Measurements from ENCODE around the gene ALAS2.
"Not testable (repeated sequence)": the region's sequence is repeated elsewhere in the genome, so short reads cannot be mapped to it uniquely, and the experiment has no call there.

The ALAS2 gene

GRCh38 chrX:55030271-55031205 is at the start of gene ALAS2:
ALAS2 (minus strand) TSS chrX:55030977; CDS start chrX:55026000, 4,977 bp downstream.
- no peak for DNase-seq
- Mint-ChIP-seq H3K4me3 (no peak within 1 kb of the TSS), H3K9me3 (no peaks in the 10 kb centered on the region), H3K27ac (no peak within 1 kb of the TSS), H3K4me1 (ENCODE audit: low read depth) (no peaks in the 10 kb centered on the region), H3K36me3 (ENCODE audit: low read depth) (no peaks in the 10 kb centered on the region), H3K27me3 (peaks cover 29% of the 10 kb centered on the region)

- no peaks in the 10 kb centered on the region for H3K4me1 Mint-ChIP-seq (ENCODE audit: low read depth)
- no peaks in the 10 kb centered on the region for H3K9me3 Mint-ChIP-seq
- DNase-seq: no peak
- no peak within 1 kb of the TSS for H3K4me3 Mint-ChIP-seq
- H3K27ac Mint-ChIP-seq: no peak within 1 kb of the TSS
- H3K27me3 Mint-ChIP-seq: peaks cover 53% of the 10 kb centered on the region
- no peaks in the 10 kb centered on the region for H3K36me3 Mint-ChIP-seq (ENCODE audit: low read depth)
Measured at GRCh38 chrX:55074851-55075467, 44.2 kb upstream of the ALAS2 start, which contains the start of gene PAGE2B. PAGE2B (plus strand) TSS chrX:55075030; CDS start chrX:55076042, 1,012 bp downstream.

GRCh38 chrX:55072286-55072685 is 41.5 kb upstream of the ALAS2 start:
- no peaks in the 10 kb centered on the region for H3K4me1 Mint-ChIP-seq (ENCODE audit: low read depth)
- no peaks in the 10 kb centered on the region for H3K9me3 Mint-ChIP-seq
- no peak overlapping the region for H3K4me3 Mint-ChIP-seq
- H3K27ac Mint-ChIP-seq: no peak overlapping the region
- H3K27me3 Mint-ChIP-seq: peaks cover 77% of the 10 kb centered on the region
- DNase-seq: no peak
- H3K36me3 Mint-ChIP-seq (ENCODE audit: low read depth): no peaks in the 10 kb centered on the region

- not testable (repeated sequence) for H3K27ac Mint-ChIP-seq; H3K36me3 Mint-ChIP-seq (ENCODE audit: low read depth); H3K4me1 Mint-ChIP-seq (ENCODE audit: low read depth); DNase-seq; H3K9me3 Mint-ChIP-seq; H3K4me3 Mint-ChIP-seq
- H3K27me3 Mint-ChIP-seq: peaks cover 63% of the 10 kb centered on the region
Measured at GRCh38 chrX:55067180-55067579, 36.4 kb upstream of the ALAS2 start.

- Mint-ChIP-seq H3K4me3 (peak overlapping the region; percentile 61), H3K27ac (peak overlapping the region; percentile 71), H3K36me3 (ENCODE audit: low read depth) (no peaks in the 10 kb centered on the region), H3K9me3 (no peaks in the 10 kb centered on the region), H3K27me3 (peaks cover 18% of the 10 kb centered on the region), H3K4me1 (ENCODE audit: low read depth) (peaks cover 18% of the 10 kb centered on the region)
- no peak for DNase-seq
Measured at GRCh38 chrX:55057675-55058249, 27.0 kb upstream of the ALAS2 start.

GRCh38 chrX:55056820-55057674 is 26.3 kb upstream of the ALAS2 start:
- H3K36me3 Mint-ChIP-seq (ENCODE audit: low read depth): no peaks in the 10 kb centered on the region
- peak overlapping the region; percentile 71 for H3K27ac Mint-ChIP-seq
- peaks cover 18% of the 10 kb centered on the region for H3K4me1 Mint-ChIP-seq (ENCODE audit: low read depth)
- no peak for DNase-seq
- peak overlapping the region; percentile 61 for H3K4me3 Mint-ChIP-seq
- H3K9me3 Mint-ChIP-seq: no peaks in the 10 kb centered on the region
- peaks cover 14% of the 10 kb centered on the region for H3K27me3 Mint-ChIP-seq

- H3K27ac Mint-ChIP-seq; DNase-seq; H3K4me1 Mint-ChIP-seq (ENCODE audit: low read depth); H3K4me3 Mint-ChIP-seq; H3K36me3 Mint-ChIP-seq (ENCODE audit: low read depth); H3K9me3 Mint-ChIP-seq: not testable (repeated sequence)
- peaks cover 17% of the 10 kb centered on the region for H3K27me3 Mint-ChIP-seq
Measured at GRCh38 chrX:55050599-55050998, 19.8 kb upstream of the ALAS2 start.

- Mint-ChIP-seq H3K36me3 (ENCODE audit: low read depth) (no peaks in the 10 kb centered on the region), H3K27ac (no peak overlapping the region), H3K4me1 (ENCODE audit: low read depth) (no peaks in the 10 kb centered on the region), H3K27me3 (peaks cover 3% of the 10 kb centered on the region), H3K9me3 (no peaks in the 10 kb centered on the region), H3K4me3 (no peak overlapping the region)
- DNase-seq: no peak
Measured at GRCh38 chrX:55041514-55041913, 10.7 kb upstream of the ALAS2 start.

GRCh38 chrX:55039471-55039870 is 8.7 kb upstream of the ALAS2 start:
- peaks cover 8% of the 10 kb centered on the region for H3K27me3 Mint-ChIP-seq
- no peaks in the 10 kb centered on the region for H3K9me3 Mint-ChIP-seq
- no peak overlapping the region for H3K4me3 Mint-ChIP-seq
- H3K4me1 Mint-ChIP-seq (ENCODE audit: low read depth): no peaks in the 10 kb centered on the region
- DNase-seq: no peak
- H3K36me3 Mint-ChIP-seq (ENCODE audit: low read depth): no peaks in the 10 kb centered on the region
- no peak overlapping the region for H3K27ac Mint-ChIP-seq

- Mint-ChIP-seq H3K27me3 (peaks cover 29% of the 10 kb centered on the region), H3K4me1 (ENCODE audit: low read depth) (no peaks in the 10 kb centered on the region), H3K36me3 (ENCODE audit: low read depth) (no peaks in the 10 kb centered on the region), H3K4me3 (no peak overlapping the region), H3K27ac (no peak overlapping the region), H3K9me3 (no peaks in the 10 kb centered on the region)
- DNase-seq: no peak
Measured at GRCh38 chrX:55033429-55033828, 2.7 kb upstream of the ALAS2 start.

GRCh38 chrX:55029291-55029690 is 1.5 kb downstream of the ALAS2 start:
- Mint-ChIP-seq H3K9me3 (no peaks in the 10 kb centered on the region), H3K4me3 (no peak overlapping the region), H3K36me3 (ENCODE audit: low read depth) (no peaks in the 10 kb centered on the region), H3K4me1 (ENCODE audit: low read depth) (no peaks in the 10 kb centered on the region), H3K27ac (no peak overlapping the region), H3K27me3 (peaks cover 29% of the 10 kb centered on the region)
- no peak for DNase-seq

GRCh38 chrX:55028611-55029010 is 2.2 kb downstream of the ALAS2 start:
- no peak overlapping the region for H3K4me3 Mint-ChIP-seq
- H3K27me3 Mint-ChIP-seq: peaks cover 29% of the 10 kb centered on the region
- H3K4me1 Mint-ChIP-seq (ENCODE audit: low read depth): no peaks in the 10 kb centered on the region
- H3K36me3 Mint-ChIP-seq (ENCODE audit: low read depth): no peaks in the 10 kb centered on the region
- no peaks in the 10 kb centered on the region for H3K9me3 Mint-ChIP-seq
- no peak for DNase-seq
- no peak overlapping the region for H3K27ac Mint-ChIP-seq

- Mint-ChIP-seq H3K27me3 (peaks cover 23% of the 10 kb centered on the region), H3K4me1 (ENCODE audit: low read depth) (no peaks in the 10 kb centered on the region), H3K4me3 (no peak overlapping the region), H3K9me3 (no peaks in the 10 kb centered on the region), H3K36me3 (ENCODE audit: low read depth) (no peaks in the 10 kb centered on the region), H3K27ac (no peak overlapping the region)
- no peak for DNase-seq
Measured at GRCh38 chrX:55028040-55028439, 2.7 kb downstream of the ALAS2 start.

- Mint-ChIP-seq H3K4me1 (ENCODE audit: low read depth) (no peaks in the 10 kb centered on the region), H3K27ac (no peak overlapping the region), H3K4me3 (no peak overlapping the region), H3K27me3 (peaks cover 19% of the 10 kb centered on the region), H3K9me3 (no peaks in the 10 kb centered on the region), H3K36me3 (ENCODE audit: low read depth) (no peaks in the 10 kb centered on the region)
- DNase-seq: no peak
Measured at GRCh38 chrX:55026840-55027239, 3.9 kb downstream of the ALAS2 start.

Data from activated T-cell treated with anti-CD3 and anti-CD28 coated beads, Interleukin-2, amount 50 U/mL, for 24 hours (primary cell).